ENCODE results near the gene OR2A5.
"Not testable (repeated sequence)": the region's sequence is repeated elsewhere in the genome, so short reads cannot be mapped to it uniquely, and the experiment has no call there.

Gene OR2A5

GRCh38 chr7:144050884-144051283, 2.1 kb downstream of the OR2A5 start:
- H3K36me3 Mint-ChIP-seq, H3K4me1 Mint-ChIP-seq, CTCF ChIA-PET, H3K27ac Mint-ChIP-seq, H3K4me3 Mint-ChIP-seq, H3K27me3 Mint-ChIP-seq, H3K9me3 Mint-ChIP-seq, DNase-seq: not testable (repeated sequence)

GRCh38 chr7:144057954-144058353, 9.2 kb downstream of the OR2A5 start:
- DNase-seq, result no peak
- Mint-ChIP-seq H3K9me3 (no peaks in the 10 kb centered on the region), H3K36me3 (no peaks in the 10 kb centered on the region), H3K4me1 (no peaks in the 10 kb centered on the region), H3K27me3 (peaks cover 5% of the 10 kb centered on the region), H3K4me3 (no peak overlapping the region), H3K27ac (no peak overlapping the region)
- CTCF ChIA-PET, result no interaction called here

- no peaks in the 10 kb centered on the region for H3K9me3 Mint-ChIP-seq
- H3K27ac Mint-ChIP-seq, result no peak overlapping the region
- H3K27me3 Mint-ChIP-seq, result peaks cover 5% of the 10 kb centered on the region
- CTCF ChIA-PET, result interaction anchor here (1.8 kb wide), 1 partner anchor 64 kb away, joined by 7 read pairs; no protein-coding TSS in a partner anchor
- H3K36me3 Mint-ChIP-seq, result no peaks in the 10 kb centered on the region
- DNase-seq, result no peak
- H3K4me3 Mint-ChIP-seq, result no peak overlapping the region
- no peaks in the 10 kb centered on the region for H3K4me1 Mint-ChIP-seq
Measured at GRCh38 chr7:144063710-144064109, 15.0 kb downstream of the OR2A5 start.

- H3K4me1 Mint-ChIP-seq, result no peaks in the 10 kb centered on the region
- no peak within 1 kb of the TSS for H3K27ac Mint-ChIP-seq
- H3K9me3 Mint-ChIP-seq, result no peaks in the 10 kb centered on the region
- DNase-seq, result no peak
- peaks cover 4% of the 10 kb centered on the region for H3K27me3 Mint-ChIP-seq
- no peaks in the 10 kb centered on the region for H3K36me3 Mint-ChIP-seq
- CTCF ChIA-PET, result no interaction called here
- no peak within 1 kb of the TSS for H3K4me3 Mint-ChIP-seq
Measured at GRCh38 chr7:144069511-144069910, 20.8 kb downstream of the OR2A5 start, which contains the start of gene OR2A25. Gene OR2A25 (plus strand): TSS chr7:144069811. CDS start chr7:144074220, 4,409 bp downstream.

GRCh38 chr7:144069953-144070352, 21.2 kb downstream of the OR2A5 start:
- CTCF ChIA-PET, result no interaction called here
- H3K4me3 Mint-ChIP-seq, result no peak overlapping the region
- DNase-seq, result no peak
- no peaks in the 10 kb centered on the region for H3K36me3 Mint-ChIP-seq
- H3K4me1 Mint-ChIP-seq, result no peaks in the 10 kb centered on the region
- H3K9me3 Mint-ChIP-seq, result no peaks in the 10 kb centered on the region
- no peak overlapping the region for H3K27ac Mint-ChIP-seq
- peaks cover 4% of the 10 kb centered on the region for H3K27me3 Mint-ChIP-seq

- no peak overlapping the region for H3K4me3 Mint-ChIP-seq
- DNase-seq, result no peak
Measured at GRCh38 chr7:144074374-144074773, 25.6 kb downstream of the OR2A5 start.

GRCh38 chr7:144085978-144086377, 37.2 kb downstream of the OR2A5 start, which contains the start of gene OR2A12:
Gene OR2A12 (plus strand): TSS chr7:144086278. CDS start chr7:144095108, 8,830 bp downstream.
- H3K27ac Mint-ChIP-seq, result no peak within 1 kb of the TSS
- no peak for DNase-seq
- CTCF ChIA-PET, result no interaction called here
- no peaks in the 10 kb centered on the region for H3K9me3 Mint-ChIP-seq
- no peaks in the 10 kb centered on the region for H3K36me3 Mint-ChIP-seq
- H3K4me1 Mint-ChIP-seq, result no peaks in the 10 kb centered on the region
- H3K27me3 Mint-ChIP-seq, result no peaks in the 10 kb centered on the region
- no peak within 1 kb of the TSS for H3K4me3 Mint-ChIP-seq

More at GRCh38 chr7:144074374-144074773, 25.6 kb downstream of the OR2A5 start:
- CTCF ChIA-PET, result no interaction called here
- Mint-ChIP-seq H3K27me3 (peaks cover 4% of the 10 kb centered on the region), H3K36me3 (no peaks in the 10 kb centered on the region), H3K4me1 (no peaks in the 10 kb centered on the region), H3K27ac (no peak overlapping the region), H3K9me3 (no peaks in the 10 kb centered on the region)

- Mint-ChIP-seq H3K4me3 (no peak overlapping the region), H3K27ac (no peak overlapping the region), H3K36me3 (no peaks in the 10 kb centered on the region), H3K27me3 (no peaks in the 10 kb centered on the region), H3K4me1 (no peaks in the 10 kb centered on the region), H3K9me3 (no peaks in the 10 kb centered on the region)
- CTCF ChIA-PET, result no interaction called here
- no peak for DNase-seq
Measured at GRCh38 chr7:144086730-144087129, 38.0 kb downstream of the OR2A5 start.

- DNase-seq, result no peak
- no peaks in the 10 kb centered on the region for H3K4me1 Mint-ChIP-seq
- no peak overlapping the region for H3K27ac Mint-ChIP-seq
- CTCF ChIA-PET, result no interaction called here
- H3K4me3 Mint-ChIP-seq, result no peak overlapping the region
- H3K27me3 Mint-ChIP-seq, result no peaks in the 10 kb centered on the region
- H3K9me3 Mint-ChIP-seq, result no peaks in the 10 kb centered on the region
- H3K36me3 Mint-ChIP-seq, result no peaks in the 10 kb centered on the region
Measured at GRCh38 chr7:144087230-144087629, 38.5 kb downstream of the OR2A5 start.

GRCh38 chr7:144090667-144091066, 41.9 kb downstream of the OR2A5 start:
- no peak for DNase-seq
- Mint-ChIP-seq H3K36me3 (no peaks in the 10 kb centered on the region), H3K4me1 (no peaks in the 10 kb centered on the region), H3K27ac (no peak overlapping the region), H3K4me3 (no peak overlapping the region), H3K9me3 (no peaks in the 10 kb centered on the region), H3K27me3 (no peaks in the 10 kb centered on the region)
- CTCF ChIA-PET, result no interaction called here

GRCh38 chr7:144098776-144099175, 50.0 kb downstream of the OR2A5 start:
- CTCF ChIA-PET, result interaction anchor here (1.7 kb wide), 1 partner anchor 29 kb away, joined by 5 read pairs; no protein-coding TSS in a partner anchor
- Mint-ChIP-seq H3K9me3 (no peaks in the 10 kb centered on the region), H3K4me3 (no peak overlapping the region), H3K36me3 (no peaks in the 10 kb centered on the region), H3K27ac (no peak overlapping the region), H3K27me3 (peaks cover 4% of the 10 kb centered on the region), H3K4me1 (peaks cover 4% of the 10 kb centered on the region)
- DNase-seq, result no peak

GRCh38 chr7:144100607-144101006, 51.9 kb downstream of the OR2A5 start:
- CTCF ChIA-PET, result interaction anchor here (0.7 kb wide), 1 partner anchor 66 kb away, joined by 3 read pairs; no protein-coding TSS in a partner anchor
- Mint-ChIP-seq H3K36me3 (no peaks in the 10 kb centered on the region), H3K4me1 (peaks cover 4% of the 10 kb centered on the region), H3K27me3 (peaks cover 4% of the 10 kb centered on the region), H3K4me3 (no peak overlapping the region), H3K27ac (no peak overlapping the region), H3K9me3 (no peaks in the 10 kb centered on the region)
- DNase-seq, result no peak

GRCh38 chr7:144102041-144102440, 53.3 kb downstream of the OR2A5 start:
- H3K27ac Mint-ChIP-seq, result no peak overlapping the region
- CTCF ChIA-PET, result no interaction called here

GRCh38 chr7:144105211-144105610, 56.5 kb downstream of the OR2A5 start:
- CTCF ChIA-PET, result interaction anchor here (0.7 kb wide), 1 partner anchor 284 kb away, joined by 3 read pairs; no protein-coding TSS in a partner anchor
- Mint-ChIP-seq H3K4me1 (peaks cover 4% of the 10 kb centered on the region), H3K9me3 (no peaks in the 10 kb centered on the region), H3K27ac (no peak overlapping the region), H3K27me3 (peaks cover 3% of the 10 kb centered on the region), H3K36me3 (no peaks in the 10 kb centered on the region), H3K4me3 (no peak overlapping the region)
- no peak for DNase-seq

More at GRCh38 chr7:144102041-144102440, 53.3 kb downstream of the OR2A5 start:
- peaks cover 4% of the 10 kb centered on the region for H3K27me3 Mint-ChIP-seq
- no peak for DNase-seq
- H3K4me3 Mint-ChIP-seq, result no peak overlapping the region
- H3K9me3 Mint-ChIP-seq, result no peaks in the 10 kb centered on the region
- H3K4me1 Mint-ChIP-seq, result peaks cover 4% of the 10 kb centered on the region
- no peaks in the 10 kb centered on the region for H3K36me3 Mint-ChIP-seq
